MCF 10A (cell line): ENCODE results near the gene KIAA1191. TPM values are rescaled to one million over a fixed set of nuclear protein-coding genes. Genes with fewer than 3 reads are reported as not detected.

Experiments used
- BruUV-seq: library from RNA; stranded (reverse); fragments of 400-500 nt; replicated peaks from 2 replicates; lab custom pipeline; 2021; lab: Mats Ljungman, UMichigan
- CTCF ChIA-PET: fragments of 300-600 bp; sonication (Branson Sonifier 250); formaldehyde crosslinking; extraction: SDS; loops from one replicate; lab custom pipeline; 2021; ENCODE audit warnings: antibody characterized with exemption, inconsistent platforms; lab: Yijun Ruan, JAX
- POLR2A ChIA-PET: fragments of 300-600, 350-650 bp; sonication (Branson Sonifier 250); formaldehyde crosslinking; extraction: SDS; loops from one replicate; lab custom pipeline; 2020; ENCODE audit warnings: antibody characterized with exemption, inconsistent platforms; lab: Yijun Ruan, JAX
- DNase-seq: peaks from one replicate; pipeline ENCODE4 v3.0.0-alpha.2; 2018; ENCODE audit not compliant: unreplicated experiment
- H3K27ac Mint-ChIP-seq: one replicate; pipeline ENCODE4 v1.8.0; 2022; ENCODE audit warnings: mild to moderate bottlenecking, low read depth, mixed read lengths; ENCODE audit not compliant: unreplicated experiment
- H3K27me3 Mint-ChIP-seq: one replicate; pipeline ENCODE4 v1.8.0; 2022; ENCODE audit warnings: mixed read lengths; ENCODE audit not compliant: insufficient read depth, unreplicated experiment
- H3K36me3 Mint-ChIP-seq: one replicate; pipeline ENCODE4 v1.8.0; 2022; ENCODE audit warnings: mild to moderate bottlenecking, moderate library complexity, mixed read lengths; ENCODE audit not compliant: insufficient read depth, unreplicated experiment
- H3K4me1 Mint-ChIP-seq: one replicate; pipeline ENCODE4 v1.8.0; 2022; ENCODE audit warnings: mixed read lengths; ENCODE audit not compliant: insufficient read depth, unreplicated experiment
- H3K4me3 Mint-ChIP-seq: one replicate; pipeline ENCODE4 v1.8.0; 2022; ENCODE audit warnings: mild to moderate bottlenecking, moderate library complexity, mixed read lengths; ENCODE audit not compliant: unreplicated experiment
- H3K9me3 Mint-ChIP-seq: one replicate; pipeline ENCODE4 v1.8.0; 2022; ENCODE audit warnings: mixed read lengths; ENCODE audit not compliant: unreplicated experiment
- intact Hi-C: fragments of 100-400 bp; cut with micrococcal nuclease; formaldehyde crosslinking; loops from 2 replicates; pipeline ENCODE4 v1.14.1; 2022
- total RNA-seq: library from RNA; stranded (reverse); gene quantifications from 2 replicates; pipeline ENCODE4 v1.2.3, GENCODE V29; 2022
- TF ChIP-seq, protein P1 (sequence below): fragments of 200-600 bp; IDR thresholded peaks from one replicate; pipeline ENCODE4 v1.8.0; 2022; ENCODE audit warnings: antibody characterized with exemption, mild to moderate bottlenecking; ENCODE audit not compliant: unreplicated experiment

KIAA1191 gene
- total RNA-seq, 1 experiment from 2014 or later = 92.0 TPM

DNA sequence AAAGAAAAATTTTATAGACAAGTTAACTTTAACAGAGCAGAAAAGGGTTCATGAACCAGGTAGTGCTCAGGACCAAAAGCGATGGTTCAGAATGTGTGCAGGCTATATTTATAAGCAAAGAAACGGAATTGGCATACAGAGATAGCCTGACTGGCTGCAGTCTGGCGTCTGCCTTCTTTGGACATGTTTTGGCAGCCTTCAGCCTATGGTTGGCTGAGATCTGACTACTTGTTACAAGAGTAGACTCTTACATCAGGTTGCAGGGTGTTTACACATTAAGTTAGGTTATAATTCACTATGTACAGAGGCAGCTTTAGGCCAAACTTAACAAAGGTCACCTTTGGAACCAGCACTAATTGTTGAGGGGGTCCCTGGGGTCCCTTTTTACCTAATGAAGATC lies 19.9 kb upstream of the KIAA1191 start:
- Mint-ChIP-seq H3K27ac (no peak overlapping the region), H3K4me1 (peaks cover 12% of the 10 kb centered on the region), H3K36me3 (peaks cover 74% of the 10 kb centered on the region), H3K9me3 (no peaks in the 10 kb centered on the region), H3K4me3 (no peak overlapping the region), H3K27me3 (no peaks in the 10 kb centered on the region)
- intact Hi-C loops = loop anchor here (10.0 kb wide), 1 partner anchor 567 kb away; no protein-coding TSS in a partner anchor
- CTCF ChIA-PET = interaction anchor here (0.8 to 1.0 kb wide), 2 partner anchors 20 to 24 kb away, joined by 3 to 4 read pairs; partner anchors contain the start of gene KIAA1191
- TF ChIP-seq, protein P1, sequence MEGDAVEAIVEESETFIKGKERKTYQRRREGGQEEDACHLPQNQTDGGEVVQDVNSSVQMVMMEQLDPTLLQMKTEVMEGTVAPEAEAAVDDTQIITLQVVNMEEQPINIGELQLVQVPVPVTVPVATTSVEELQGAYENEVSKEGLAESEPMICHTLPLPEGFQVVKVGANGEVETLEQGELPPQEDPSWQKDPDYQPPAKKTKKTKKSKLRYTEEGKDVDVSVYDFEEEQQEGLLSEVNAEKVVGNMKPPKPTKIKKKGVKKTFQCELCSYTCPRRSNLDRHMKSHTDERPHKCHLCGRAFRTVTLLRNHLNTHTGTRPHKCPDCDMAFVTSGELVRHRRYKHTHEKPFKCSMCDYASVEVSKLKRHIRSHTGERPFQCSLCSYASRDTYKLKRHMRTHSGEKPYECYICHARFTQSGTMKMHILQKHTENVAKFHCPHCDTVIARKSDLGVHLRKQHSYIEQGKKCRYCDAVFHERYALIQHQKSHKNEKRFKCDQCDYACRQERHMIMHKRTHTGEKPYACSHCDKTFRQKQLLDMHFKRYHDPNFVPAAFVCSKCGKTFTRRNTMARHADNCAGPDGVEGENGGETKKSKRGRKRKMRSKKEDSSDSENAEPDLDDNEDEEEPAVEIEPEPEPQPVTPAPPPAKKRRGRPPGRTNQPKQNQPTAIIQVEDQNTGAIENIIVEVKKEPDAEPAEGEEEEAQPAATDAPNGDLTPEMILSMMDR = no peak
- DNase-seq = no peak
- no TSS peak for BruUV-seq
- POLR2A ChIA-PET = no interaction called here

DNA sequence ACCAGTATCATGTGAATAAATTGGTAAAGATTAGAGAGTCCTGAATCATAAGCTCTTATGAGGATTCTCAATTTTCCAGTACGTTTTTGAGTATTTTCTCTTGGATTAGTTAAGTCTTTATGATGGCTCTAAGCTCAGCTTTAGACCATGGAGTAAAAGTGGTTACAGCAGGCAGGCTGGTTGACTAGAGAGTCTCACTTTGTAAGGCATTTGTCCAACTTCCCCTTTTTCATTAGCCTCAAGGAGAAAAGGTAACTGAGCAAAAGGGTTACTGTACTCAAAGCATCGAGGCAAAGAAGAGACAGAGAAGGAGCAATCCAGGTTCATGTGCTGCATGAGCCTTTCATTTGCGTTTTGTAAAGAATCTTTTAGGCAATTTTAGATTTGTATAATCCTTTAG lies 18.3 kb upstream of the KIAA1191 start:
- Mint-ChIP-seq H3K4me1 (no peaks in the 10 kb centered on the region), H3K27ac (no peak overlapping the region), H3K36me3 (peaks cover 60% of the 10 kb centered on the region), H3K4me3 (no peak overlapping the region), H3K27me3 (no peaks in the 10 kb centered on the region), H3K9me3 (no peaks in the 10 kb centered on the region)
- TF ChIP-seq, protein P1 = no peak
- CTCF ChIA-PET = interaction anchor here (0.6 kb wide), 1 partner anchor 32 kb away, joined by 3 read pairs; no protein-coding TSS in a partner anchor
- intact Hi-C loops = loop anchor here (10.0 kb wide), 1 partner anchor 565 kb away; no protein-coding TSS in a partner anchor
- no peak for DNase-seq
- no TSS peak for BruUV-seq
- POLR2A ChIA-PET = interaction anchor here (1.7 kb wide), 1 partner anchor 8 kb away, joined by 4 read pairs; the partner anchor contains the start of genes HIGD2A and NOP16

DNA sequence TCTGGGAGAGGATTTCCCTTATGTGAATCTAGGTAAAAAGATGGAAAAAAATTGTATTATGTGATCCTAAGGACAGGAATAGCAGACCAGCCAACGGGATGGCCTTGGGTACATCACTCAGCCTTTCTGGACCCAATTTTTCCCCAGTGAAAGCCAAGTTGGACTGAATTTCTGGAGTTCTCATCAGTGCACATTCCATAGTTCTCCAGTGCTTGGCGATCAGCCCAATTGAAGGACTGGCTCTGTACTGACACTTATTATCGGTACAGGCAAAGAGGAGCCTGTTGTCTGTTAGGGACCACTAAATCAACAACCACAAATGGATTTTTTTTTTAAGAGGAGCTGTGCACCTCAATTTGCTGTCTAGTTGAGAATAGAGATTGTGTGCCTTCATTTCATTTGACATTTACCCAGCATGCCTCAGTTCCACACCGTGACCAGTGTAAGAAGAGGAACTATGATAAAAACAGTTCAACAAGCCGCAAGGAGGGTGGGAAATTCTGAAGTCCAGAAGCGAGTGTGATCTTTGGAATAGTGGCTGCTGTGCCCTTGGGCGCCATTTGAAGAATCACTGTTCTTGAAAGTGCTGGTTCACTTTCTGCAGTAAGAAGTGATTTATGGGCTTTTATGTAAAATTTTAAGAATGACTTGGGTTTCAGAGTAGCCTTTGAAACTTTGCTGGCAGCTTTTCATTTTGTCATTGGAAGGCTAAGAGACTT lies 11.7 kb upstream of the KIAA1191 start:
- TF ChIP-seq, protein P1 = no peak
- no TSS peak for BruUV-seq
- Mint-ChIP-seq H3K36me3 (no peaks in the 10 kb centered on the region), H3K9me3 (no peaks in the 10 kb centered on the region), H3K27ac (no peak overlapping the region), H3K4me1 (peaks cover 6% of the 10 kb centered on the region), H3K4me3 (no peak overlapping the region), H3K27me3 (no peaks in the 10 kb centered on the region)
- CTCF ChIA-PET = interaction anchor here (0.5 to 1.3 kb wide), 3 partner anchors 11 to 1772 kb away, joined by 4 to 5 read pairs (median 4); no protein-coding TSS in a partner anchor
- POLR2A ChIA-PET = interaction anchor here (0.6 to 1.8 kb wide), 4 partner anchors 11 to 16 kb away, joined by 3 to 10 read pairs (median 4); partner anchors contain the start of genes HIGD2A, KIAA1191 and NOP16
- DNase-seq = no peak
- intact Hi-C loops = no loop called here
